Raji (cell line): Measurements from ENCODE around the gene SGSH.

Experiments used
- POLR2A ChIP-seq: IDR thresholded peaks from 2 replicates; pipeline ENCODE4 v1.6.1; 2011; ENCODE audit warnings: low read depth, low read length, control low read depth; ENCODE audit not compliant: insufficient read depth

Gene SGSH

DNA sequence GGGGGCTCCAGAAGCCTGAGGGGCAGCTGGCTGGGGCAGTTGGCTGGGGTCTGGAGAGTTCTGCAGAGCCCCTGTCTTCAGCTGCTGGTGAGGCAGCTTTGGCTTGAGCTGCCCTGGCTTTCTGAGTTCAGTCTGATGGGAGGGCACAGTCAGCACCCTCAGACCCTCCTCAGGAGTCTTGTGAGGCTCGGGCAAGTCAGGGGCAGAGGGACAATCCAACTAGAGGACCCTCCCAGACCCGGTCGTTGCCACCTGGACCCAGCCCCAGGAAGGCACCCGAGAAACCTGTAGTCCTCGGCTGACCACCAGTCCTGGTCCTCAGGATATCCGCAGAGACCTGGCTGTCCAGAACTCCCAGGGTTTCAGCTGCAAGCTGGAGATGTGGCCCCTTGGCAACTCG is 48.5 kb downstream of the SGSH start:
- TF ChIP-seq POLR2A = no peak

DNA sequence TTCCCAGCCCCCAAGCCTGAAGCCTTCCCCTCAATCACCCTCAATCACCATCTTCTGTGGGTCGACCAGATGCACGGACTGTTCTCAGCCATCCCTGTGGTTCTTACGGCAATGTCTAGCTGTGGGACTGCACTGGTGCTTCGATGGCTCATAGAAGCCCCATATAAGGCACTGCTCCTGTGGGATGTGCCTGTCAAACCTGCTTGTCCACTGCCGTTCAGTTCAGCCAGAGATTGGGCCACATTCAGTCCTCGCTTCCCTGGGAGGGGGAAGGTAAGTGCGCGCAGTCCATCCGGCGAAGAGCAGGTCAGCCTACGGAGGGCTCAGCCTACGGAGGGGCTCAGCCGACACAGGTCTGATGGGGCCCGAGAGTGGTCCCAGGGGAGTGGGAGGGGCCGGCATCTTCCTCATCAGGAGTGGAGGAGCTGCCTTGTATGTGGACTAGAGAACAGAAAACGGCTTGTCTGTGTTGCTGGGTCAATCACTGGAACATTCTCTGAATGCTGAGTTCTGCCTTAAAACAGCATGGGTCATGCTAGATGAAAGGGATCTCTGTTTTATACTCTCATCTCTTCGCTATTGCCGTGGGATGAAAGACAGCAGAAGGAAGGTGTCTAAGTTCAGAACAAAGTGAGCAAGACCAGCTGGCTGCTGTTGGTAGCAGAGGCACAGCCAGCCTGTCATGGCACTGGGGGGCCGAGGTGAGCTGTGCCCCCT is 50.2 kb downstream of the SGSH start, which contains the start of gene CARD14:
TSS of gene CARD14 (plus strand) at position 247 of the 717 bp plus-strand sequence. CDS start 11,409 bp downstream, outside the sequence.
- no peak for TF ChIP-seq POLR2A

DNA sequence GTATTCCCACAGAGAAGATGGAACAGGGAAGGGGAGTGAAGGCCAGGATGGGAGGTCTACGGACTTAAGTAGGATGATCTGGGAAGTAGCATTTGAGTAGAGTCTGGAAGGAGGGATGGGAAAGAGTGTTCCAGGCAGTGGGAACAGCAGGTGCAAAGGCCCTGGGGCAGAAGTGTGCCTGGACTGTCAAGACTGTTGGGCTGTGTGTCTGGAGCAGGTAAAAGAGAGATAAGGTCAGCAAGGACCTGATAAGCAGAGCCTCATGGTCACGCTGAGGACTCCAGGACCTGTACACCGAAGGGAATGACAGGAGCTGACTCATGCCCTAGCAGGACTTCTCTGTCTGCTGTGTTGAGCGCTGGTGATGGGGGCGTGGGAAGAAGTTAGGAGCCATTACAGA is 51.0 kb downstream of the SGSH start:
- no peak for TF ChIP-seq POLR2A

DNA sequence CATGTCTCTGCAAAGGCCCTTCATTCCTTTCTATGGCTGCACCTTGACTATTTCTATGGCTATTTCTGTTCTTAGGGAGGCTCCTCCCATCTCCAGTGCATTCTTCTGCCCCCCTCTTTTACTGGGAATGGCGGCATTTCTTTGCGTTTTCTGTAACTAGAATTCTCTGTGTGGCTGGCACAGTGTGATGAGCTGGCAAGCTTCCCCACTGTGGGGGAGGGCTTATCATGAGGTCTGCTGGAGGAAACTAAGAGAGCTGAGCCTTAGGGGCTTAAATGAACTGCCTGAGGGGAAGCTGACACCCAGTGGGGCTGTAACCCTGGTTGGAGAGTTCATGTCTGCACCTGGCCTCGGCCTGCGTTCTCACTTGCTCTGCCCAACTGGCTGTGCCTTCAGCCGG is 51.8 kb downstream of the SGSH start:
- no peak for TF ChIP-seq POLR2A

DNA sequence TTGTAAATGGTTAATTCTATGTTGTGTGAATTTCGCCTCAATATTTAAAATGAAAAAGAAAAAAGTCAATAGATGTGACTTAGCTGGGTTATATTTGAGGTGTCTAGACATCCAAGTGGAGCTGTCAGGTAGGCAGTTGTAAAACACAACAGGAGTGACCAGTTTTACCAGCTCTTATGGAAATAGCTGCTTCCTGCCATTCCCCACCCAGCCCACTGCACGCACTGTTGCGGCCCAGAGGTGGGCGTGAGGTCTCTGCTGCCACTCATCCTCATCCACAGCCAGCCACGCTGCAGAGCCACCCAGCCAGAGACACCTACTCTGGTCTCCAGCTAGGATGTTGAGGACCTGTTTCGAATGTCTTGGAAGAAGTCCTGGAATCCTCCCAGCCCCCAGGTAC is 53.7 kb downstream of the SGSH start:
- TF ChIP-seq POLR2A = no peak

DNA sequence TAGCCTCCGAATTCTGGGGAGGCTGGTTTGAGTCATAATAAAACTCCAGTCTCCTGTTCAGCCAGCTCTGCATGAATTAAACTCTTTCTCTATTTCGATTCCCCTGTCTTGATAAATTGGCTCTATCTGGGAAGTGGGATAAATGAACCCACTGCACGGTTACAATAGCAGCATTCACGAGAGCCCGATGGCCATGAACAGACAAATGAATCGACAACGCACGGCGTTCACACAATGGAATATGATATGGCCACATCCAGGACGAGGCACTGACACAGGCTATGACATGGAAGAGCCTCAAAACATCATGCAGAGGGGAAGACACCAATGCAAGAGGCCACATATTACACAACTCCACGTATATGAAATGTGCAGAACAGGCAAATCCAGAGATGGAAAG is 55.9 kb downstream of the SGSH start:
- no peak for TF ChIP-seq POLR2A

DNA sequence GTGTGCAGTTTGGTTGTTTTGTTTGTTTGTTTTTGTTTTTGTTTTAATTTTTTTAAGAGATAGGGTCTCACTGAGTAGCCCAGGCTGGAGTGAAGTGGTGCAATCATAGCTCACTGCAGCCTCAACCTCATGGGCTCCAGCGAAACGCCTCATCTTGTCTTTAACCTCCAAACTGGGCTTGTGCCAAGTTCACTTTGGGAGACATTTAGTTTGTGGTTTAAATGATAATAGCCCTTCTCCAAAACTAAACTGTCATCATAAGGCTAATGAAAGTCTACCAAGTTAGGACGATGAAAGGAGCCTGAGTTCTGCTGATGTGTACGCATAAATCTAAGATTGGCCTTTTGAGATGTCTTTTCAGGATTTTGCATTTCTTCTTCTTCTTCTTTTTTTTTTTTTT is 56.8 kb downstream of the SGSH start:
- TF ChIP-seq POLR2A = no peak

DNA sequence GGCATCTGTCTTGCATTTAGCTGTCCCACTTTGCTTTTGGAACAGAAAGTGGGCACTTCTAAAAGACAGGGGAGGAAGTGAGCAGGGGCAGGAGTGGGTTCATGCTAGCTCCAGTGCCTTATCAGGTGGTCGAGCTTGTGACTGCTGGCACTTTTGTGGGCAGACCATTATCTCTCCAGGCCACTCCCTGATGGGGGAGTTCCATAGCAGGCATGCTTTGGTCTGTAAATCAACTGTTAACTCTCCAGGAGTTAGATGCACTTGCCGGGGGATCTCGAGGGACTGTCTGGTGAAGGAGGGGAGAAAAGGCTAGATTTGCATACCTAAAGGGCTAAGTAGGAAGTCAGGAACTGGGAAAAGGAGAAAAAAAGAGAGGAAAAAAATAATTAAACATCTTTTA is 59.6 kb downstream of the SGSH start:
- no peak for TF ChIP-seq POLR2A
